GM12892 (cell line): Measurements from ENCODE around the gene HBM.

ENCODE experiments used
- DNase-seq: peaks from one replicate; pipeline ENCODE4 v3.0.0; 2011; ENCODE audit not compliant: insufficient read length
- FAIRE-seq: peaks from 2 replicates; lab custom pipeline; 2011; peaks lifted over from hg19 to GRCh38; lab: Jason Lieb, UNC
- POLR2A ChIP-seq: IDR thresholded peaks from 2 replicates; pipeline ENCODE4 v1.6.1; 2011; ENCODE audit warnings: low read depth, low read length, control low read depth
- POLR2AphosphoS5 ChIP-seq: IDR thresholded peaks from 2 replicates; pipeline ENCODE4 v1.6.1; 2011; ENCODE audit warnings: low read depth, low read length, control low read depth
- TAF1 ChIP-seq: IDR thresholded peaks from 2 replicates; pipeline ENCODE4 v1.6.1; 2011; ENCODE audit warnings: low read depth, mild to moderate bottlenecking, control low read depth, low read length, borderline replicate concordance

HBM gene

GRCh38 chr16:130533-131173, 35.1 kb upstream of the HBM start:
- FAIRE-seq (no peak), DNase-seq (no peak)
- TF ChIP-seq POLR2A = no peak
- no peak for TF ChIP-seq POLR2AphosphoS5
- TF ChIP-seq TAF1 = no peak

- DNase-seq (no peak), FAIRE-seq (no peak)
- TF ChIP-seq POLR2A = no peak
- TF ChIP-seq POLR2AphosphoS5 = no peak
- no peak for TF ChIP-seq TAF1
Measured at GRCh38 chr16:132120-132519, 33.7 kb upstream of the HBM start.

GRCh38 chr16:133716-134115, 32.1 kb upstream of the HBM start:
- no peak for DNase-seq
- FAIRE-seq = no peak
- TF ChIP-seq POLR2A (no peak), TAF1 (no peak), POLR2AphosphoS5 (no peak)

- DNase-seq = peak; percentile 49
- FAIRE-seq = no peak
- TF ChIP-seq POLR2A = no peak
- no peak for TF ChIP-seq POLR2AphosphoS5
- TF ChIP-seq TAF1 = no peak
Measured at GRCh38 chr16:138049-138417, 27.7 kb upstream of the HBM start.

- DNase-seq (no peak), FAIRE-seq (no peak)
- TF ChIP-seq POLR2A = no peak
- no peak for TF ChIP-seq POLR2AphosphoS5
- TF ChIP-seq TAF1 = no peak
Measured at GRCh38 chr16:140175-140857, 25.5 kb upstream of the HBM start.

- FAIRE-seq (no peak), DNase-seq (no peak)
- TF ChIP-seq POLR2A (no peak), TAF1 (no peak), POLR2AphosphoS5 (no peak)
Measured at GRCh38 chr16:142405-142967, 23.3 kb upstream of the HBM start.

GRCh38 chr16:143047-143446, 22.7 kb upstream of the HBM start:
- DNase-seq (no peak), FAIRE-seq (no peak)
- TF ChIP-seq TAF1 = no peak
- TF ChIP-seq POLR2AphosphoS5 = no peak
- no peak for TF ChIP-seq POLR2A

- FAIRE-seq (no peak), DNase-seq (no peak)
- TF ChIP-seq POLR2A = no peak
- TF ChIP-seq TAF1 = no peak
- no peak for TF ChIP-seq POLR2AphosphoS5
Measured at GRCh38 chr16:143456-143855, 22.3 kb upstream of the HBM start.

- DNase-seq (no peak), FAIRE-seq (no peak)
- TF ChIP-seq TAF1 (no peak), POLR2AphosphoS5 (no peak), POLR2A (no peak)
Measured at GRCh38 chr16:144797-145252, 21.0 kb upstream of the HBM start.

- no peak for FAIRE-seq
- no peak for DNase-seq
- TF ChIP-seq POLR2A = no peak
- no peak for TF ChIP-seq POLR2AphosphoS5
- no peak for TF ChIP-seq TAF1
Measured at GRCh38 chr16:146646-147045, 19.1 kb upstream of the HBM start.

- TF ChIP-seq POLR2AphosphoS5 (no peak), POLR2A (no peak), TAF1 (no peak)
- DNase-seq = no peak
- FAIRE-seq = no peak
Measured at GRCh38 chr16:149024-149660, 16.6 kb upstream of the HBM start.
